HUES64 (cell line): ENCODE data around the gene PKD1.
A peak's percentile ranks its signal among the peaks of the same experiment; 100 is the strongest.

Experiments
- H3K27ac ChIP-seq: 2 replicates; pipeline ENCODE4 v1.7.0; 2013; ENCODE audit warnings: low read depth, low read length, inconsistent platforms
- H3K27me3 ChIP-seq: 2 replicates; pipeline ENCODE4 v1.6.1; 2013; ENCODE audit warnings: mild to moderate bottlenecking, low read length; ENCODE audit not compliant: insufficient read depth
- H3K36me3 ChIP-seq: 2 replicates; pipeline ENCODE4 v1.6.1; 2013; ENCODE audit warnings: mild to moderate bottlenecking, low read length; ENCODE audit not compliant: insufficient read depth
- H3K4me1 ChIP-seq: 2 replicates; pipeline ENCODE4 v1.6.1; 2013; ENCODE audit warnings: mild to moderate bottlenecking, low read length, moderate library complexity; ENCODE audit not compliant: insufficient read depth
- H3K4me3 ChIP-seq: 2 replicates; pipeline ENCODE4 v1.5.1; 2013; ENCODE audit warnings: mild to moderate bottlenecking, low read length, moderate library complexity
- H3K9ac ChIP-seq: 2 replicates; pipeline ENCODE4 v1.6.1; 2013; ENCODE audit warnings: mild to moderate bottlenecking, low read depth, low read length
- H3K9me3 ChIP-seq: 2 replicates; pipeline ENCODE4 v1.6.1; 2013; ENCODE audit warnings: low read depth, low read length; ENCODE audit not compliant: insufficient read depth
- WGBS: fragments of 150-250, 120-280 bp; methylation state at CpG from one replicate; pipeline ENCODE4 v1.1.7; 2013; ENCODE audit warnings: missing lambda C conversion rate; 5-methylcytosine and 5-hydroxymethylcytosine counted together

The PKD1 gene

DNA sequence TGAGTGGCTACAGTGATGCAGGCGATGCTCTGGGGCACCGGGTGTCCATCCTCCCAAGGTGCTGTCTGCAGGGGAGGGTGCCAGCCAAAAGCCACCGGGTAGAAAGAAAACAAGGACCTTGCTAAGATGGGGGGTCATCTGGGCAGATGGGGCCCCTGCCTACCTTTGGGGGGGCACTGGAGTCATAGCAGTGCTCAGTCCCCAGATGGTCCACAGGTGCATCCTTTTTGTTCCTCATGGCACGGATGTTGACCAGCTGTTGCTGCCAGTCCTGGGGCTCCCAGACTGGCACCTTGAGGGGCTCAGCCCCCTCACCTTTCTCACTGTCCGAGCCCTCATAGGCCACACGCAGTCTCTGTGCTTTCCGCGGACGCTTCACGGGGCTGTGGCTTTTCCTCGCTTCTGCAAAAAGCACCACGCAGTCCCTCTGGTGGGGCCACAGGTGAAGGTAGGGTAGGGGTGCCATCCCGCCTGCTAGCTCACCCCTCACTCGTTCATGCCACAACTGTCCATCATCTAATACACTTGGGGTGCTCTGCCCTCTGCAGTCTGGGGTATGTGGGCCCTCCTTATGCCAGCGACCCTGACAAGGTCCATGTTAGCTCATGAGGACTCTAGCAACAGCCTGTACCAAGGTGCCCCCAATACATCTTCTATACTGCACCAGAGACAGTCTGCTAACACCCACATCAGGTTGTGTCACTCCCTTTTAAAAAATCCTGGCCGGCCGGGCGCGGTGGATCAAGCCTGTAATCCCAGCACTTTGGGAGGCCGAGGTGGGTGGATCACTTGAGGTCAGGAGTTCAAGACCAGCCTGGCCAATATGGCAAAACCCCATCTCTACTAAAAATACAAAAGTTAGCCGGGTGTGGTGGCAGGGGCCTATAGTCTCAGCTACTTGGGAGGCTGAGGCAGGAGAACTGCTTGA lies 89.5 kb downstream of the PKD1 start:
- H3K4me3 ChIP-seq = peak overlapping the region; percentile 74
- H3K9me3 ChIP-seq = no peaks in the 10 kb centered on the region
- no peak overlapping the region for H3K27ac ChIP-seq
- no peak overlapping the region for H3K9ac ChIP-seq
- peaks cover 9% of the 10 kb centered on the region; the same call in 1 of the 2 replicates for H3K4me1 ChIP-seq
- no peaks in the 10 kb centered on the region for H3K27me3 ChIP-seq
- 94% methylated on average over 21 of the region's 21 CpGs for WGBS
- H3K36me3 ChIP-seq = peaks cover 24% of the 10 kb centered on the region

DNA sequence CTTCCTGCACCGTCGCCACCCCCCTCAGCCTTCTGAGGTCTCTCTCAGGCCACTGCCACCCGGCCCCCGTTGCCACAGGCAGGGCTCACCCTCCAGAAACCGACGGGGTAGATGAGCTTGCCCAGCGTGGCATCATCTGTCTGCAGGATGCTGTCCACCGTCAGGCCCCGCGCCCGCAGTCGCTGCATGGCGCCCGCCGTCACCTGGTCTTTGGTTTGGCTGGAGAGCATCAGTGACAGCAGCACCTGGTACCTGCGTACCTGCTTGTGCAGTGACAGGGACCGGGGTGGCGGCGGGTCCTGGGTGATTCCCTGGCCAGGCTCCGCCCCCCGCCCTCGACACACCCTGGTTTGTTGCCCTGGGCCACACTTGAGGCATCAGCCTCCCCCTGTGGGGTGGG lies 91.2 kb downstream of the PKD1 start:
- no peak overlapping the region for H3K4me3 ChIP-seq

DNA sequence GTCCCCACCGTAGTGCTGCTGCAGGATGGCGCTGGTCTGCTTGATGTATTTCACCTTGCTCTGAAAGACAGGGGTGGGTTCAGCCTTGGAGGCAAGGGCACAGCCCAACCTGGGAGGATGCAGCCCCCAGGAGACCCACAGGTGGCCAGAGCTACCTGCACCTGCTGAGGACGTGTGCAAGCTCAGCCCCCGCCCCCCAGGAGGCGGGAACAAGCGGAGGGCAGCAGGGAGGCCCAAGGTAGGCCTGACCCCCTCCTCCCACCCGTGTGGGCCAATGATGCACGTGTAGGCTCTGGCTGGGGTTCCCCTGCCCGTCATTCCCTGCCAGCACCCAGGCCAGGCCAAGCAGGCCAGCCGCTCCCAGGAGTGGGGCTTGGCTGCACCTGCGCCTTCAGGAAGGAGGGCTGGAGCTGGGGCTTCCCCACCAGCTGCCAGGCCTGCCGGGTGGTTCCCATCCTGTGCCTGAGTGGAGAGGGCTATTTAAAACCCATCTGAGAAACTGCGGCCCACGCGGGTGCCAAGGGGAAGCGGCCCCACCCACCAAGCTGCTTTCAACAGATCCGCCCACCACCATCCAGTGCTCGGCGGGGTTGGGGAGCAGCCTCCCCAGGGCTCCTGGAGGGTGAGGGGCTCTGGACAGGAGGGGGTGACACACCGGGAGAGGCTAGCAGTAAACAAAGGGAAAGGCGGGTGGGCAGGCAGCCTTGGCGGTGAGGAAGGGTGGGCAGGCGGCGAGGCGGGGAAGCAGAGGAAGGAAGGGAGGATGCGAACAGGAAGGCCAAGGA lies 91.8 kb downstream of the PKD1 start:
- peaks cover 15% of the 10 kb centered on the region; the same call in 1 of the 2 replicates for H3K36me3 ChIP-seq
- no peaks in the 10 kb centered on the region for H3K9me3 ChIP-seq
- H3K4me3 ChIP-seq = no peak overlapping the region
- WGBS = 90% methylated on average over 26 of the region's 26 CpGs
- H3K27ac ChIP-seq = no peak overlapping the region
- no peak overlapping the region for H3K9ac ChIP-seq
- peaks cover 8% of the 10 kb centered on the region; the same call in 1 of the 2 replicates for H3K4me1 ChIP-seq
- no peaks in the 10 kb centered on the region for H3K27me3 ChIP-seq

More for the DNA sequence above, 91.2 kb downstream of the PKD1 start:
- H3K36me3 ChIP-seq = peaks cover 15% of the 10 kb centered on the region; the same call in 1 of the 2 replicates
- no peaks in the 10 kb centered on the region for H3K27me3 ChIP-seq
- H3K27ac ChIP-seq = no peak overlapping the region
- WGBS = 96% methylated on average over 22 of the region's 22 CpGs
- no peaks in the 10 kb centered on the region for H3K9me3 ChIP-seq
- peaks cover 9% of the 10 kb centered on the region; the same call in 1 of the 2 replicates for H3K4me1 ChIP-seq
- no peak overlapping the region for H3K9ac ChIP-seq

DNA sequence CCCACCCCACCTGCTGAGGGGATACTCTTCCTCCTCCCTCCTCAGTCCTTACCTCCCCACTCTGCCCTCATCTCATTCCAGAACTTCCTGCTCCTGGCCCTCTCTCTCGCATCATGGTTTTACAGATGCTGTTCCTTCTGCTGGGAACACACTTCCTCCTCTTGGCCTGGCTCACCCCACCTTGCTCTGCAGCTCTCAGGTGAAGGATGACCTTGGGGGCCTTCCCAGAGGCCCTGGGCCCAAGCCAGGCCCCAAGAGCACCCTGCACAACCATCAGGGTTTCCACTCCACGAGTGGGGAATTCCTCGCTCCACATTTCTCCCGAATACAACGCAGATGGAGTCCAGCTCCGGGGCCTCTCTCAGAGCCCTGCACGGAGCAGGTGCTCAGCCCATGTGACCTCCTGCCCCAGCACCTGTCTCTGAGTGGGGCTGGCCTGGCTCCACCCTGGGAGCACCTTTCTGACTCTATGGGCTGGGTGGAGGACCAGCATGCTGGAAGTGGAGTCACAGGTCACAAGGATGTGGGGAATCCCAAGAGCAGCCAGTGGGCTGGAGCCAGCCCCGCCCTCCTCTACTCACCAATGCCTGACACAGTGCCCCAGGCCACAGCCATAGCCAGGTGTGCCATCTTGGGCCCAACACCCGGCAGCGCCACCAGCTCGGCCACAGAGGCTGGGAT lies 92.6 kb downstream of the PKD1 start:
- WGBS = 93% methylated on average over 11 of the region's 11 CpGs
- H3K27ac ChIP-seq = no peak overlapping the region
- peaks cover 15% of the 10 kb centered on the region; the same call in 1 of the 2 replicates for H3K36me3 ChIP-seq
- no peaks in the 10 kb centered on the region for H3K9me3 ChIP-seq
- H3K4me3 ChIP-seq = no peak overlapping the region
- 0 out of 2 replicates have a peak, but pooled peaks cover 4% of the 10 kb centered on the region for H3K4me1 ChIP-seq
- no peak overlapping the region for H3K9ac ChIP-seq
- H3K27me3 ChIP-seq = no peaks in the 10 kb centered on the region

DNA sequence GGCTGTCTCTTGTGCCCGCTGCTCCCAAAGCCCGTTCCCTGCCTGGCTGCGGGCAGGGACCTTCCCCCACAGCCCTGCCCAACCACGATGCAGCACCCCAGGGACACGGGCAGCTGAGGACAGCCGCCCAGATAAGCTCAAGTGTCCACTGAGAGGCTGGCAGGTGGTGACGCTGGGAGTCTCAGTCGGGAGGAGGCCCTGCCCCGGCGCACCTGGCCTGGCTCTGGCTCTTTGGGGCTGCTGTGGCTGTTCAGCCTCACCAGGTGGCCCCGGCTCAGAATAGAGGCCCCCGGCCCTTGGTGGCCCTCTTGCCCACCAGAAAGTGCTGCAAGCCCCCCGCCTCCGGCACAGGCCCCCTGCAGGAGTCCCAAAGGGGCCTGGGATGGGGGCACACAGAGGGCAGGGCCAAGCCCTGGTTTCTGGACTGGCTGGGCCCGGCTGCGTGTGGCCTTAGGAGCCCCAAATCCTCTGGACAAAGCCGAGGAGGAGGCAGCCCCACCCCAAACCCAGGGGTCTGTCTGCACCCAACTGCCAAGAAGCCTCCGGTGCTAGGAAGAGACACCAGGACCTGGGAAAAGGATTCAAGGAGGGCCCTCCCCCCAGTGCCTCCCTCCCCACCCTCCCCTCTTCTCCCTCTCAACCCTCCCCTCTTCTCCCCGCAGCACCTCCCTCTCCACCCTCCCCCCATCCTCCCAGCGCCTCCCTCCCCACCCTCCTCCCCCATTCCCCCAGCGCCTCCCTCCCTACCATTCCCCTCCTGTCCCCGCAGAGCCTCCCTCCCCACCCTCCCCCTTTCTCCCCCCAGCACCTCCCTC lies 93.3 kb downstream of the PKD1 start:
- H3K4me3 ChIP-seq = no peak overlapping the region
- no peak overlapping the region for H3K9ac ChIP-seq
- H3K36me3 ChIP-seq = peaks cover 15% of the 10 kb centered on the region; the same call in 1 of the 2 replicates
- no peaks in the 10 kb centered on the region for H3K27me3 ChIP-seq
- WGBS = 94% methylated on average over 18 of the region's 22 CpGs
- H3K4me1 ChIP-seq = 0 out of 2 replicates have a peak, but pooled peaks cover 4% of the 10 kb centered on the region
- no peak overlapping the region for H3K27ac ChIP-seq
- H3K9me3 ChIP-seq = no peaks in the 10 kb centered on the region

DNA sequence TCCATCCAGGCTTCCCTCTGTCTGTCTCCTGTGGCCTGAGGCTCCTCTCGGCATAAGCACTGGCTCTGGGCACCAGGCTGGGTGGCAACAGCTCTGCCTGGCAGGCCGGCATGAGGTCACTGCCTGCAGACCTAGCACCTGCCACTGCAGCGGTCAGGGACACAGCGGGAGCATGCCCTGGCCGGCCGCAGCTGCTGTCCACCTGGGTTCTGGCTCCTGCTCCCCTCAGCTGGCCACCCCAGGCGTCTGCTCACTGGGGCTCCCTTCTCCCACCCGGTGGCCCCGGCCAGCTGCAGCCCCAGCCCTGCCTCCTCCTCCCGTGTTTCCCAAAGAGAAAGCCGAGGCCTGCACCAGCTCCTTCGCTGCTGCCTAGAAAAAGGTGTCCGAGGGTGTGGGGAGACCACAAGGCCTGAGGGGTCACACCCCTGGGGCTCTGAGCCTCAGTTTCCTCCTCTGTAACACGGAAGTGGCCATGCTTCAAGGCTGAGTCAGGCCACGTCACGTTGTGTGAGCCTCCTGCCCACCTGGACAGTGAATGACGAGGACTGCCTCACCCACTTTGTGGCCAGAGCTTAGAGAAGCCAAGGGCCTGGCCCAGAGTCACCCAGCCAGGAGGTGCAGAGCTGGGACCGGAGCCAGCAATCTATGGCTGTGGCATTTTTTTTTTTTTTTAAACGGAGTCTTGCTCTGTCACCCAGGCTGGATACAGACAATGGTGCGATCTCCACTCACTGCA lies 94.7 kb downstream of the PKD1 start:
- 96% methylated on average over 20 of the region's 20 CpGs for WGBS
- H3K4me1 ChIP-seq = no peaks in the 10 kb centered on the region
- no peak overlapping the region for H3K27ac ChIP-seq
- no peaks in the 10 kb centered on the region for H3K9me3 ChIP-seq
- H3K27me3 ChIP-seq = no peaks in the 10 kb centered on the region
- no peak overlapping the region for H3K4me3 ChIP-seq
- H3K36me3 ChIP-seq = peaks cover 15% of the 10 kb centered on the region; the same call in 1 of the 2 replicates
- H3K9ac ChIP-seq = no peak overlapping the region

DNA sequence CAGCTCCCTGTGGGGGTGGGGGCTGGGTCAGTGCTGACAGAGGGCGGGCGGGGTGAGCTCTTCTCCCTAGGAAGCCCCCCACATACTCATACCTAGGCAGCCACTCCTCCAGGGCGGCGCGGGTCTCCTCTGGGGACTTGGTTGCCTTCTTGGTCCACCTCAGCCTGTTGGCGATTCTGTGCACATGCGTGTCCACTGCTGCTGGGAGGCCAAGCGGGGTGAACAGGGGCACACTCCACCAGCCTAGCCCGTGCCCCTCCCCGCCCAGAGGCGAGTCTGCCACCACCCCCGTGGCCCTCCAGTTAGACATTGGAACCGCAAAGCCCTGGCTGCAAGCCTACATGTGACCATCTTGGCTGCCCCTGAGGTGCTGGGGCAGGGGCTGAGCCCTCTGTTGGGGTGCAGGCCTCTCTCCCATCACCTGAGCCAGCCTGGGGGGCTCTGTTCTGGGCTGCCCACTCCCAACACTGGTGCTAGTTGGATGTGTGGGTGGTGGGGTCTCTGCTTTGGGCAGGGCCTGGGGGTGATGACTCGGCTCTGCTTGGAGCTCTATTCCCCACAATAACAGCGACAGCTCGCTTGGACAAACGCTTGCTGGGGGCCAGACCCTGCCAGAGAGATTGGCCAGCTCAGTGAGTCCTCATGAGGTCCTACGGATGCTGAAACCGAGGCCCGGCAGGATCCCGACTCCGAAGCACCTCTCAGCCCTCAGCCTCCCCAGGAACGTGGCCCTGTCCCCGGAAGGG lies 95.5 kb downstream of the PKD1 start:
- Histone ChIP-seq H3K9me3 (no peaks in the 10 kb centered on the region), H3K27me3 (no peaks in the 10 kb centered on the region), H3K9ac (no peak overlapping the region), H3K27ac (no peak overlapping the region), H3K4me1 (no peaks in the 10 kb centered on the region), H3K36me3 (0 out of 2 replicates have a peak, but pooled peaks cover 10% of the 10 kb centered on the region), H3K4me3 (no peak overlapping the region)
- WGBS = 94% methylated on average over 24 of the region's 24 CpGs

DNA sequence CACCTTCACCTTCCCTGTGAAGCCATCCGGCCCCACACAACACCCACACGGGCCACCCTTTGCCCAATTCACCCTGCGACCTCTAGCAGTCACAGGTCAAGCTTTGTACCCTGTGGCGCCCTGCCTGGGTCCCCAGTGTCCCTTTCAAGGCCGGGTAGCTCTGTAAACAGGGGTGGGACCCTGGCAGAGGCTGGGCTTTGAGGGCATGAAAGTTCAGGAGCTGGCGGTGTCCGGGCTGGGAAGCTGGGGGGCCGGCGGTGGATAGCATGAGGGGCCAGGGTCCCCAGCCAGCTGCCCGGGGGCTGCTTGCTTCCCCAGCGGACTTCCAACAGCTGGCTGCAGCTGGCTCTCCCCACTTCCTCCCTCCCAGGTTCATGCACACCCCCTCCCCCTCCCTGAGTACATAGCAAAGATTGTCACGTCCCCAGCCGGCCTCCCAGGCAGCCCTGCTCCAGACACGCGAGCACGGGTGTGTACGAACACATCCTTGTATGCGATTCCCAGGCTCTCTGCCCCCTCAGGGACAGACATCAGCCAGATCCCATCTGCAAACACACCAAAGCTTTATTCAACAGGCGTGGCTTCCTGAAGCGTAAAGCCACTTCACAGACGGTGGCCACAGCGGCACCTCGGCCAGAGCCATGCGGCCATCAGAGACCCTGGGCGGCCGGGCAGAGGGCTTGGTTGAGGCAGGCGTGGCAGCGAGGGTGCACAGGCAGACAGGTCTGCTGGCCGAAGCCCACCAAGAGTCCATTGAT lies 96.2 kb downstream of the PKD1 start:
- no peaks in the 10 kb centered on the region for H3K9me3 ChIP-seq
- no peaks in the 10 kb centered on the region for H3K4me1 ChIP-seq
- no peak overlapping the region for H3K4me3 ChIP-seq
- WGBS = 88% methylated on average over 29 of the region's 29 CpGs
- H3K27me3 ChIP-seq = no peaks in the 10 kb centered on the region
- no peak overlapping the region for H3K27ac ChIP-seq
- no peak overlapping the region; the same call in 1 of the 2 replicates for H3K9ac ChIP-seq
- H3K36me3 ChIP-seq = 0 out of 2 replicates have a peak, but pooled peaks cover 6% of the 10 kb centered on the region
